Measurements from ENCODE around the gene TMEM116.

DNA sequence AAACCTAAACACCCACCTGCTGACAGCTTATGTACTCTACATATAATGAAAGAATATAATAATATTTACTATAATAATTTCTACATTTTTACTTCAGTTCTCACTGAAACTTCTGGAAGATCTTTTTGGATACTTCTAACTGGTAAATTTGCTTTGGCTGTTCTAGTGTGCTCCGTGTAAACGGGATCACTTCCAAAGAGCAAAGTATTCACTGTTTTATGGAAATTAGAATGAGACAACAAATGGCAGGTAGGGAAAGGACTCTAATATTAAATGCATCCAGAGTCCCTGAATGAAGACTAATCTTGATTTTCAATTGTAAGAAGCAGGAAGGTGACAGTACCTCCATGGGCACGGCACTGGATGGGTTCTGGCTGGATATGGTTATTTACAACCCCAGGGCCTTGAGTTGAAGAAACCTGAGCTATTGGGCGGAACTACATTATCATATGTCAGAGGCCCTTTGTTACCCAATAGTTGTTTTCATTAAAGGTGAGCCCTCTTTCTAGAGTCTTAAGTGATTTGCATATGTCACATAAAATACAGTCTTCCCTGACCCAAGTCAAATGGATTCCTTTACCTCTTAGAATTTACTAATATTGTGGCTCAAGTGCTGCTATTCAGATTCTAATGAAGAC lies 10.9 kb upstream of the TMEM116 start:
- TF ChIP-seq, protein P1, sequence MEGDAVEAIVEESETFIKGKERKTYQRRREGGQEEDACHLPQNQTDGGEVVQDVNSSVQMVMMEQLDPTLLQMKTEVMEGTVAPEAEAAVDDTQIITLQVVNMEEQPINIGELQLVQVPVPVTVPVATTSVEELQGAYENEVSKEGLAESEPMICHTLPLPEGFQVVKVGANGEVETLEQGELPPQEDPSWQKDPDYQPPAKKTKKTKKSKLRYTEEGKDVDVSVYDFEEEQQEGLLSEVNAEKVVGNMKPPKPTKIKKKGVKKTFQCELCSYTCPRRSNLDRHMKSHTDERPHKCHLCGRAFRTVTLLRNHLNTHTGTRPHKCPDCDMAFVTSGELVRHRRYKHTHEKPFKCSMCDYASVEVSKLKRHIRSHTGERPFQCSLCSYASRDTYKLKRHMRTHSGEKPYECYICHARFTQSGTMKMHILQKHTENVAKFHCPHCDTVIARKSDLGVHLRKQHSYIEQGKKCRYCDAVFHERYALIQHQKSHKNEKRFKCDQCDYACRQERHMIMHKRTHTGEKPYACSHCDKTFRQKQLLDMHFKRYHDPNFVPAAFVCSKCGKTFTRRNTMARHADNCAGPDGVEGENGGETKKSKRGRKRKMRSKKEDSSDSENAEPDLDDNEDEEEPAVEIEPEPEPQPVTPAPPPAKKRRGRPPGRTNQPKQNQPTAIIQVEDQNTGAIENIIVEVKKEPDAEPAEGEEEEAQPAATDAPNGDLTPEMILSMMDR (IDR thresholded peaks at IDR 0.05): no peak
- TF ChIP-seq POLR2A (IDR thresholded peaks at IDR 0.05) (no peak), POLR2AphosphoS5 (IDR thresholded peaks at IDR 0.05) (no peak)

Measured in breast epithelium (tissue), 3 donors.